ENCODE measurements around the gene OR52D1.

Gene OR52D1

DNA sequence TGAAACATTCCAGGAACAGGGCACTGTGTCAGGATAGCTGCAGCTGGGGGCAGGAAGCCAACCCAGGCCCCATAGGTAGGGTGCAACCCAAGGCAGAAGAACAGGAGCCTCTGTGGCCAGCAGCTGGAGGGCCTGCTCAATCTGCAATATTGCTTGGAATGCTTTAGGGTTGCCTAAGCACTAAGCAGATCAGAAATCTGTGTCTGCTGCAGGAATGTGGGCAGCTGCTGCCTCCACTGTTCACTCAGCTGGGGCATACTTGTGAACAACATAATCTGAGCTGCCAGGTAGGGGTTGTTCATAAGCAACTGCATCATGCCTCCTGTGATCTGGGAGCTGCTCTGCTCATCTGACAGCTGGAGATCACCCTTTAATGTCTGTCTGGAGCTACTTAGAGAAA lies 26.4 kb downstream of the OR52D1 start:
- no peak for DNase-seq (ENCODE audit: low spot score)

DNA sequence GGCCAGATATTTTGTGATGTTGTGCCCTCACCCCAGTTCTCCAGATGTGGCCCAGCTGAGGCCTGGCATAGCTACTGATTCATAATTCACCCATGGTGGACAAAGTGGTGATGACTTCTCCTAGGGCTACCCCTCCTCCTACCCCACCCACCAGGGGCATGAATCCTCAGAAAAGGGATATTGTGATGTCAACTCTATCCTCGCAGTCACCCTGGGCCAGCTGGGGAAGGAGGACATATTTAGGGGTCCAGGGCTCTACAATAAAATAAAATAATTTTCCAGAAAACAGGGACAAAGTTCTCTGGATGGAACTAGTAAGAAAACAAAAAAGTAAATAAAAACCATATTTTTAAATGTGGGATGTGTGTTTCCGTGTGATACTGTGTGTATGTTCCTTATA lies 28.1 kb downstream of the OR52D1 start, which contains the start of gene UBQLNL:
TSS of gene UBQLNL (minus strand) at position 101 of the 400 bp plus-strand sequence. CDS start 258 bp downstream, outside the sequence.
- no peak for DNase-seq (ENCODE audit: low spot score)

DNA sequence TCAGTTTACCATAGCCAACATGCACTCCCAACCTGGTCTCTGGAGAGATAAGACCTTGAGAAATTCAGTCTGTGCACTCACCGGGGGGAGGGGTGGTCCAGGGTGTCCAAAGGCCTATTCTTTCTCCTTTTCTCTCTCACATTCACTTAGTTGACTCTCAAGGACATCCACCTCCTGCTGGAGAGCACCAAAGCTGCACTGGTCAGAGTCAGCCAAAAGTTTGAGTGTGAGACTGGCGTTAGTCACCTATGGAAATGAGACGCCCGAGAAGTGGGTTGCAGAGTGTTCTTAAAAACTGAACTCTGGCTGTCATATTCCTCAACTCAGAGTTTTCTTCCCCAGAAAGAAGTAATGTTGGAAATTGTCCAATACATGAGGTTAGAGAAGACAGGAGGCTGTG lies 33.1 kb downstream of the OR52D1 start:
- DNase-seq (ENCODE audit: low spot score) = no peak

DNA sequence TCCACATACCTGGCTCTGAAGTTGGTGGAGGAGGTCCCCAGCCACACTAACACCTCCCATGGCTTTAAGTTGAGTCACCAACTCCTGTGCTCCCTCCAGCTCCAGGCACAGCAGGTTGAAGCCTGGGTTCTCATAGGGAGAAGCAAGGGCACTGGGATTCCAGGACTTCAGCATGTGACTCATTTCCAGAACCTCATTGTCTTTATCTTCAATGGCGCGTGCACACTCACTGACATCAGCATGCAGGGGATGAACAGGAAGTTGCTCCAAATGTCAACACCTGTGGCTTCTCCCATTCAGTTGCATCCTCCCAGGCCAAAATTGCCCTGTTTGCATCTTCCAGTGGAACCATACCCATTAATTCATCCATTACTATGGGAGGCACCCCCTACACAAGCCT lies 33.8 kb downstream of the OR52D1 start:
- DNase-seq (ENCODE audit: low spot score) = no peak

DNA sequence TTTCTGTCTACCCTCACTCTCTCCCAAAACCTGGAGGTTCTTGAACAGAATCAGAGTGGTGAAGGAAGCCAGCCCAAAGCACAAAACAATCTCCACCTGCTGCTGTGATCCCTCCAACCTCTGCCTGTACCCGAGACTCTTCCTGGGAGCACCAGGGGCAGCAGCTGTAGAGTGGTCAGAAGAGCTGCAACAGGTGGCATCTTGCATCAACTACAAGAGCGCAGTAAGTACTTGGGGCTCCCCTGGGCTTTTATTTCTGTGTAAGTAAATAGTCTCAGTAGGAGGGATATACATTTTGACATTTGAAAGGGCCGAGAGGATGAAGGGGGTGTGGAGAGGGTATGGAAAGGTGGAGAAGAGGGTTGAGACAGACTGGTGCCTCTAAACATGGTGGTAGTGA lies 36.3 kb downstream of the OR52D1 start:
- no peak for DNase-seq (ENCODE audit: low spot score)

DNA sequence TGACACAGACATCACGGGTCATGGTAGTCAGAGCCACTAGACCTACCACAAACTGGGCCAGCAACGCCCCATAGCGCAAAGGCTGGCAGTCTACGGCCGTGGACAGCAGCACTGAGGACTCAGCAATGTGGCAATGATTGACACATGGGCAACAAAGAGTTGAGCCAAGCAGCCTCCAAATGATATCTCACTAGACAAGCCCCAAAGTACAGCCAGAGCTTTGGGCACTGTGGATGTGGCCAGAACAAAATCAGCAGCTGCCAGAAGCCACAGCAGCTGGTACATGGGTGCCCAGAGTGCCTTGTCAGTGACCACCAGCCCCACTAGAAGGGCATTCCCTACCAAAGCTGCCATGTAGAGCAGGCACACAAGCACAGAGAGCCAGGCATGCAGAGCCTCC lies 39.2 kb downstream of the OR52D1 start:
- no peak for DNase-seq (ENCODE audit: low spot score)

DNA sequence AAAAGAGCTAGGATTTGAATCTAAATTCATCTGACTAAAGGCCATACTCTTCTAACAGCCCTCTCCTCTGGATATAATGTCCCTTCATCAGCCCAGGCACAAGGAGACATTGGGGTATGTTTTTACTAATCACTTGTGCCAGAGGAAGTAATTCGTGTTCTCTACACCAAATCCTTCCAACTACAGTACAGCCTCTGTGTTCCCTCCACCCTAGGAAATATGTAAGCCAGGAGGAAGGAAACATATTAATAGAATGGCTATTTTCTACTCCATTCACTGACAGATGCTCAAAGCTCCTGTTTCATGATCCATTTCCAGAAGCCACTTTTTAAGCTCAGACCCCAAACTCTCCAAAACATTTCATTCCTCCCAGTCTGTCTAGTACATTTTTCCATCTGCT lies 40.0 kb downstream of the OR52D1 start:
- no peak for DNase-seq (ENCODE audit: low spot score)

DNA sequence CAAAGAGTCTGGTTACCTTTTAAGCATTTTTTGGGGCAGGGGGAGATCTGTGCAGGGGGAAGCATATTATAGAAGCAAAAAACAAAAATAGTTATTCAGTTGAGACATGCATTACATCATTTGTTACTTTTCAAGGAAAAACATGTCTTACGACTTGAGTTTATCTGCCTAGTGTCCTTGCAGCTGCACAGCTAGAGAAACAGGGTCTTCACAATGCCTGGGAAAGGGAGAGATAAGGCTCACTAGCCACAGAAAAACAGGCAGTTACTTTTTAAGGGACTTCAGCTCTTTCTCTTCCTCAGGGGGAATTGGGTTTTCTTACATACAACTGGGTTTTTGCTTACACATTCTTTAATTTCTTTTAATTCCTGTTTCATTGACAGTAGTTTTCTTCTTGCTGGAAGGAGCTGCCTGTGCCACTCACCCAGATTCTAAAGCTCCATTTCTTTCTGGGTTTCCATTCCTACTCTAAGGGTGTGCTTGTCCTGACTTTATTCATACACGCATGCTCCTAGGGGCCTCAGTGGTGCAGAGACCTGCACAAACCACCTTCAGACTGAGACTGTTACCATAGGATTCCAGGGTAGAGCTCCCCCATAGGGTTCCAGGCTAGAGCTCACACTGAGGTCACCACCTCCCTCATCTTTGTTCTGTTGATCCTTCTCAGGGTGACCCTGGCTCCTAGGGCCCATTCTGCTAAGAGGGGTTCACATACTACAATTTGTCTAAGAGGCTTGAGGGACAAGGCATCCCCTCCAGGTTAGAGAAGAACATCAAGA lies 42.8 kb downstream of the OR52D1 start:
- no peak for DNase-seq (ENCODE audit: low spot score)

DNA sequence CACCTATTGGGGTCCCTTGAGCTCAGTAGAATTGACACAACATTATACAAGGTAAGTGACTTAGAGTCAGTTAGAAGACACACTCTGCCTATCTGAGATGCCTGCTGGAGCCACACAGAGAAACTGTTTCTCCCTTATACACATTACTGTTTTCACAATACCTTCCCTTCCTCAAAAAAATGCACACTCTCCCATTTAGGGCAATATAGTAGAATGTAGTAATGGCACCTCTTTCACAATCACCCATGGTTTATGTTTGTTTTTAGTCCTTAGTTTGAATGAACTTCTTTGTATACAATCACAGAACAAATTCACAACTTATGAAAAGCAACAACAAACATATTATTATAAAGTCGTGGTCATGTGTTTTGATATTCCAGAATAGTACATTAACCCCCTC lies 45.6 kb downstream of the OR52D1 start:
- no peak for DNase-seq (ENCODE audit: low spot score)

DNA sequence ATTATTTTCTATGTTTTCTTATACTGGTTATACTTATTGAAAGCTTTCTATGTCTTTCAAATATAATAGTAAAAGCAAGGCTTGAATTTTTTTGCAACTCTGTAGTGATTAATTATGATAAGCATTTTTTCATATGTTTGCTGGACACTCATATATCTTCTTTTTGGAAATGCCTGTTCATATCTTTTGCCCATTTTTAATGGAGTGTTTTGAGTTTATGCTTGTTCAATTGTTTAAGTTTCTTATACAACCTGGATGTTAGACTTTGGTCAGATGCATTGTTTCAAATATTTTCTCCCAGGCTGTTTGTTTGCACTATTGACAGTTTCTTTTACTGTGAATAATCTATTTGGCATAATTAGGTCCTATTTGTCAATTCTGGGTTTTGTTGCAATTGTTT lies 48.0 kb downstream of the OR52D1 start:
- no peak for DNase-seq (ENCODE audit: low spot score)
